HEK293 (cell line): Measurements from ENCODE around the gene PRCD.

Source experiments
- BCL11A ChIP-seq: fragments of 450-650 bp; formaldehyde crosslinking; IDR thresholded peaks from 2 replicates; pipeline ENCODE4 v1.5.1; 2016; ENCODE audit warnings: low read depth, missing biosample characterization, missing genetic modification characterization
- GFI1B ChIP-seq: fragments of 450-650 bp; formaldehyde crosslinking; IDR thresholded peaks from 2 replicates; pipeline ENCODE4 v1.5.1; 2016; ENCODE audit warnings: missing biosample characterization, missing genetic modification characterization
- HIC1 ChIP-seq: fragments of 450-650 bp; formaldehyde crosslinking; IDR thresholded peaks from 2 replicates; pipeline ENCODE4 v1.5.1; 2016; ENCODE audit warnings: missing biosample characterization, missing genetic modification characterization
- MYNN ChIP-seq: fragments of 450-650 bp; formaldehyde crosslinking; IDR thresholded peaks from 2 replicates; pipeline ENCODE4 v1.5.1; 2016; ENCODE audit warnings: missing biosample characterization, missing genetic modification characterization, borderline replicate concordance
- OSR2 ChIP-seq: fragments of 450-650 bp; formaldehyde crosslinking; IDR thresholded peaks from 2 replicates; pipeline ENCODE4 v1.5.1; 2016; ENCODE audit warnings: missing biosample characterization, missing genetic modification characterization
- RBAK ChIP-seq: fragments of 450-650 bp; formaldehyde crosslinking; IDR thresholded peaks from 2 replicates; pipeline ENCODE4 v1.5.1; 2016; ENCODE audit warnings: missing biosample characterization, missing genetic modification characterization
- SP7 ChIP-seq: fragments of 450-650 bp; formaldehyde crosslinking; IDR thresholded peaks from 2 replicates; pipeline ENCODE4 v1.5.1; 2016; ENCODE audit warnings: missing biosample characterization, missing genetic modification characterization
- ZBTB44 ChIP-seq: fragments of 450-650 bp; IDR thresholded peaks from 2 replicates; pipeline ENCODE4 v1.5.1; 2018; ENCODE audit warnings: missing biosample characterization, mild to moderate bottlenecking, missing genetic modification characterization
- ZNF114 ChIP-seq: fragments of 450-650 bp; formaldehyde crosslinking; IDR thresholded peaks from 2 replicates; pipeline ENCODE4 v1.5.0; 2017; ENCODE audit warnings: missing biosample characterization, missing genetic modification characterization
- ZNF155 ChIP-seq: fragments of 450-650 bp; formaldehyde crosslinking; IDR thresholded peaks from 2 replicates; pipeline ENCODE4 v1.5.1; 2016; ENCODE audit warnings: missing biosample characterization, missing genetic modification characterization
- ZNF366 ChIP-seq: fragments of 450-650 bp; formaldehyde crosslinking; conservative IDR thresholded peaks from 2 replicates; pipeline ENCODE4 v1.5.1; 2016; ENCODE audit warnings: missing biosample characterization, missing genetic modification characterization
- ZNF514 ChIP-seq: fragments of 450-650 bp; formaldehyde crosslinking; IDR thresholded peaks from 2 replicates; pipeline ENCODE4 v1.5.1; 2016; ENCODE audit warnings: missing biosample characterization, missing genetic modification characterization
- ZNF585B ChIP-seq: fragments of 450-650 bp; formaldehyde crosslinking; IDR thresholded peaks from 2 replicates; pipeline ENCODE4 v1.5.1; 2016; ENCODE audit warnings: missing biosample characterization, missing genetic modification characterization
- ZNF600 ChIP-seq: fragments of 450-650 bp; formaldehyde crosslinking; IDR thresholded peaks from 2 replicates; pipeline ENCODE4 v1.5.1; 2016; ENCODE audit warnings: missing biosample characterization, missing genetic modification characterization
- ZNF629 ChIP-seq: fragments of 450-650 bp; formaldehyde crosslinking; IDR thresholded peaks from 2 replicates; pipeline ENCODE4 v1.5.1; 2017; ENCODE audit warnings: missing biosample characterization, missing genetic modification characterization
- ZNF670 ChIP-seq: fragments of 450-650 bp; formaldehyde crosslinking; IDR thresholded peaks from 2 replicates; pipeline ENCODE4 v1.5.1; 2016; ENCODE audit warnings: missing biosample characterization, missing genetic modification characterization, low read depth
- ZSCAN23 ChIP-seq: fragments of 450-650 bp; formaldehyde crosslinking; IDR thresholded peaks from 2 replicates; pipeline ENCODE4 v1.5.1; 2016; ENCODE audit warnings: missing biosample characterization, missing genetic modification characterization
- TF ChIP-seq, protein P1 (sequence below): fragments of 450-650 bp; formaldehyde crosslinking; IDR thresholded peaks from 2 replicates; pipeline ENCODE4 v1.5.1; 2017; ENCODE audit warnings: missing biosample characterization, missing genetic modification characterization
- TF ChIP-seq, protein P2 (sequence below): fragments of 450-650 bp; formaldehyde crosslinking; IDR thresholded peaks from 2 replicates; pipeline ENCODE4 v1.5.1; 2016; ENCODE audit warnings: missing biosample characterization, missing genetic modification characterization
- TF ChIP-seq, protein P3 (sequence below): fragments of 450-650 bp; formaldehyde crosslinking; conservative IDR thresholded peaks from 2 replicates; pipeline ENCODE4 v1.5.1; 2016; ENCODE audit warnings: low read depth, missing biosample characterization, missing genetic modification characterization
- TF ChIP-seq, protein P4 (sequence below): fragments of 450-650 bp; formaldehyde crosslinking; IDR thresholded peaks from 2 replicates; pipeline ENCODE4 v1.5.1; 2016; ENCODE audit warnings: missing biosample characterization, missing genetic modification characterization
- TF ChIP-seq, protein P5 (sequence below): fragments of 450-650 bp; formaldehyde crosslinking; IDR thresholded peaks from 2 replicates; pipeline ENCODE4 v1.5.1; 2016; ENCODE audit warnings: missing biosample characterization, missing genetic modification characterization

Gene PRCD

DNA sequence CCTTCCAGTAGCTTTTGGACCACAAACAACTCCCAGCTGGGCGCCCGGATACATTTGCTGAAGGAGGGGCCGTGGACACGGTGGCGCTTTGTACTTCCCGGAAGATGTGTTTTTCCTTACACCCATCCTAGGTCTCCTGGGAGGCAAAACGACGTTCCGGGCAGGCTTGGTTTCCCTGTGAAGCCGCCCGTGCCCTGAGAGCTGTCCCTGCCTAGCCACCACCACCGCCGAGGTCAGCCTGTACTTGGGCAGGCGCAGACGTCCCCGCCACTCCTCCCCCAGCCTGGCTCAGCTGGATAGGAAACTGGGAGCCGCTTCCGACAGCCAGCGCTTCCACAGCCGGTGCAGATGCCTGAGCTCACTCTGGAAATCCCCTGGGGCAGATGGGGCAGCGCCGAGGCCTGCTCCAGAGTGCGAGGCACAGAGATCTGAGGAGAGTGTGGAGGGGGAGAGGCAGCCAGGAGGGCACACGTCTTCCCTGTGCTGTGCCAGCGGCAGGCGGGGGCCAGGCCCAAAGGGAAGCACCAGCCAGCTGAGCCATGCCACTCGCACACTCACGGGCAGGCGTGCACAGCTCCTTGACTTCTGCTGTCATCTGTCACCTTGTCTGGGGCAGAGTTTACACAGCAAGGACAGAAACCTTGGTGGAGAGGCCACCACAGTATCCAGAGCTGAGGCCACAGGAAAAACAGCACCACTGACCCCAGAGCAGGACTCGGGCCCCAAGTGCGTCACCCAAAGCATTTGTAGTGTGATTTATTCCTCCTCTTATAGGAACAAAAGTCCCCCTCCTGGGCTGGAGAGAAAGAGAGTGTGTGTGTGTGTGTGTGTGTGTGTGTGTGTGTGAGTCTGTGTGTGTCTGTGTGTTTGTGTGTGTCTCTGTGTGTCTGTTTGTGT, 41.6 kb upstream of the PRCD start (continued):
- TF ChIP-seq, protein P1, sequence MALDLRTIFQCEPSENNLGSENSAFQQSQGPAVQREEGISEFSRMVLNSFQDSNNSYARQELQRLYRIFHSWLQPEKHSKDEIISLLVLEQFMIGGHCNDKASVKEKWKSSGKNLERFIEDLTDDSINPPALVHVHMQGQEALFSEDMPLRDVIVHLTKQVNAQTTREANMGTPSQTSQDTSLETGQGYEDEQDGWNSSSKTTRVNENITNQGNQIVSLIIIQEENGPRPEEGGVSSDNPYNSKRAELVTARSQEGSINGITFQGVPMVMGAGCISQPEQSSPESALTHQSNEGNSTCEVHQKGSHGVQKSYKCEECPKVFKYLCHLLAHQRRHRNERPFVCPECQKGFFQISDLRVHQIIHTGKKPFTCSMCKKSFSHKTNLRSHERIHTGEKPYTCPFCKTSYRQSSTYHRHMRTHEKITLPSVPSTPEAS = peak; percentile 82
- TF ChIP-seq ZNF366 (tag by site-specific recombination) (no peak), GFI1B (tag by site-specific recombination) (no peak), ZNF514 (tag by site-specific recombination) (no peak), ZNF155 (tag by site-specific recombination) (no peak), ZSCAN23 (tag by site-specific recombination) (no peak), BCL11A (tag by site-specific recombination) (no peak), RBAK (tag by site-specific recombination) (no peak), ZBTB44 (no peak), ZNF114 (tag by site-specific recombination) (no peak), SP7 (tag by site-specific recombination) (peak; percentile 25; the same call in 1 of the 2 replicates), ZNF600 (tag by site-specific recombination) (peak; percentile 99), ZNF629 (tag by site-specific recombination) (peak; percentile 40; the same call in 1 of the 2 replicates), ZNF670 (tag by site-specific recombination) (0 out of 2 replicates have a peak, but pooled peaks have one; percentile 14), ZNF585B (no peak), MYNN (no peak), HIC1 (tag by site-specific recombination) (no peak; the same call in none of the 2 replicates), OSR2 (tag by site-specific recombination) (peak; percentile 93)
- TF ChIP-seq, protein P2, sequence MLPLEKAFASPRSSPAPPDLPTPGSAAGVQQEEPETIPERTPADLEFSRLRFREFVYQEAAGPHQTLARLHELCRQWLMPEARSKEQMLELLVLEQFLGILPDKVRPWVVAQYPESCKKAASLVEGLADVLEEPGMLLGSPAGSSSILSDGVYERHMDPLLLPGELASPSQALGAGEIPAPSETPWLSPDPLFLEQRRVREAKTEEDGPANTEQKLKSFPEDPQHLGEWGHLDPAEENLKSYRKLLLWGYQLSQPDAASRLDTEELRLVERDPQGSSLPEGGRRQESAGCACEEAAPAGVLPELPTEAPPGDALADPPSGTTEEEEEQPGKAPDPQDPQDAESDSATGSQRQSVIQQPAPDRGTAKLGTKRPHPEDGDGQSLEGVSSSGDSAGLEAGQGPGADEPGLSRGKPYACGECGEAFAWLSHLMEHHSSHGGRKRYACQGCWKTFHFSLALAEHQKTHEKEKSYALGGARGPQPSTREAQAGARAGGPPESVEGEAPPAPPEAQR (tag by site-specific recombination) = no peak
- TF ChIP-seq, protein P3, sequence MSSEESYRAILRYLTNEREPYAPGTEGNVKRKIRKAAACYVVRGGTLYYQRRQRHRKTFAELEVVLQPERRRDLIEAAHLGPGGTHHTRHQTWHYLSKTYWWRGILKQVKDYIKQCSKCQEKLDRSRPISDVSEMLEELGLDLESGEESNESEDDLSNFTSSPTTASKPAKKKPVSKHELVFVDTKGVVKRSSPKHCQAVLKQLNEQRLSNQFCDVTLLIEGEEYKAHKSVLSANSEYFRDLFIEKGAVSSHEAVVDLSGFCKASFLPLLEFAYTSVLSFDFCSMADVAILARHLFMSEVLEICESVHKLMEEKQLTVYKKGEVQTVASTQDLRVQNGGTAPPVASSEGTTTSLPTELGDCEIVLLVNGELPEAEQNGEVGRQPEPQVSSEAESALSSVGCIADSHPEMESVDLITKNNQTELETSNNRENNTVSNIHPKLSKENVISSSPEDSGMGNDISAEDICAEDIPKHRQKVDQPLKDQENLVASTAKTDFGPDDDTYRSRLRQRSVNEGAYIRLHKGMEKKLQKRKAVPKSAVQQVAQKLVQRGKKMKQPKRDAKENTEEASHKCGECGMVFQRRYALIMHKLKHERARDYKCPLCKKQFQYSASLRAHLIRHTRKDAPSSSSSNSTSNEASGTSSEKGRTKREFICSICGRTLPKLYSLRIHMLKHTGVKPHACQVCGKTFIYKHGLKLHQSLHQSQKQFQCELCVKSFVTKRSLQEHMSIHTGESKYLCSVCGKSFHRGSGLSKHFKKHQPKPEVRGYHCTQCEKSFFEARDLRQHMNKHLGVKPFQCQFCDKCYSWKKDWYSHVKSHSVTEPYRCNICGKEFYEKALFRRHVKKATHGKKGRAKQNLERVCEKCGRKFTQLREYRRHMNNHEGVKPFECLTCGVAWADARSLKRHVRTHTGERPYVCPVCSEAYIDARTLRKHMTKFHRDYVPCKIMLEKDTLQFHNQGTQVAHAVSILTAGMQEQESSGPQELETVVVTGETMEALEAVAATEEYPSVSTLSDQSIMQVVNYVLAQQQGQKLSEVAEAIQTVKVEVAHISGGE (tag by site-specific recombination) = no peak
- TF ChIP-seq, protein P4, sequence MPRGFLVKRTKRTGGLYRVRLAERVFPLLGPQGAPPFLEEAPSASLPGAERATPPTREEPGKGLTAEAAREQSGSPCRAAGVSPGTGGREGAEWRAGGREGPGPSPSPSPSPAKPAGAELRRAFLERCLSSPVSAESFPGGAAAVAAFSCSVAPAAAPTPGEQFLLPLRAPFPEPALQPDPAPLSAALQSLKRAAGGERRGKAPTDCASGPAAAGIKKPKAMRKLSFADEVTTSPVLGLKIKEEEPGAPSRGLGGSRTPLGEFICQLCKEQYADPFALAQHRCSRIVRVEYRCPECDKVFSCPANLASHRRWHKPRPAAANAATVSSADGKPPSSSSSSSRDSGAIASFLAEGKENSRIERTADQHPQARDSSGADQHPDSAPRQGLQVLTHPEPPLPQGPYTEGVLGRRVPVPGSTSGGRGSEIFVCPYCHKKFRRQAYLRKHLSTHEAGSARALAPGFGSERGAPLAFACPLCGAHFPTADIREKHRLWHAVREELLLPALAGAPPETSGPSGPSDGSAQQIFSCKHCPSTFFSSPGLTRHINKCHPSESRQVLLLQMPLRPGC (tag by site-specific recombination) = 0 out of 2 replicates have a peak, but pooled peaks have one; percentile 51
- TF ChIP-seq, protein P5, sequence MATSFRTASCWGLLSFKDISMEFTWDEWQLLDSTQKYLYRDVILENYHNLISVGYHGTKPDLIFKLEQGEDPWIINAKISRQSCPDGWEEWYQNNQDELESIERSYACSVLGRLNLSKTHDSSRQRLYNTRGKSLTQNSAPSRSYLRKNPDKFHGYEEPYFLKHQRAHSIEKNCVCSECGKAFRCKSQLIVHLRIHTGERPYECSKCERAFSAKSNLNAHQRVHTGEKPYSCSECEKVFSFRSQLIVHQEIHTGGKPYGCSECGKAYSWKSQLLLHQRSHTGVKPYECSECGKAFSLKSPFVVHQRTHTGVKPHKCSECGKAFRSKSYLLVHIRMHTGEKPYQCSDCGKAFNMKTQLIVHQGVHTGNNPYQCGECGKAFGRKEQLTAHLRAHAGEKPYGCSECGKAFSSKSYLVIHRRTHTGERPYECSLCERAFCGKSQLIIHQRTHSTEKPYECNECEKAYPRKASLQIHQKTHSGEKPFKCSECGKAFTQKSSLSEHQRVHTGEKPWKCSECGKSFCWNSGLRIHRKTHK (tag by site-specific recombination) = no peak
